NCI-H128 (cell line): ENCODE results near the gene SHISA7.

Source experiments
- DNase-seq: peaks from one replicate; lab custom pipeline; 2025; ENCODE audit not compliant: unreplicated experiment; lab: John Stamatoyannopoulos, UW

The SHISA7 gene

GRCh38 chr19:55391191-55391670 is 51.9 kb downstream of the SHISA7 start:
- DNase-seq = no peak

DNA sequence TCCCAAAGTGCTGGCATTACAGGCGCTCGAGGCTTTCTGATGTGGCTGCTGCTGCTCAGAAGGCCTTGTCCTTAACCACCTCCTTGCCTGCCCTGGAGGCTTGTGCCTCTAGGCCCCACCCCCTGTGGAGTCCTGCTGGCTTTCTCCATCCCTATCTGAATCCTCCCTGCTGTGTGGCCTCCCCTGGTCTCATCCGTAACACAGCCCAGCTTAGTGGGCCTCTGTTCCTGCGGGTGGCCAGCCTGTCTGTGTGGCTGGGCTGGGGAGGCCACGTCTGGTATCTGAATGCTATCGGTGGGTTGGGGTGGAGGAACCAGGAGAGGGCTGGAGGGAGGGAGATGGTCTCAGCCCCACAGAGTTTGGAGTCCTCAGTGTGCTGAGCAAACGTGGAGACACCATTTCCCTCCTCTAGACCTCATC is 52.6 kb downstream of the SHISA7 start:
- DNase-seq = no peak

DNA sequence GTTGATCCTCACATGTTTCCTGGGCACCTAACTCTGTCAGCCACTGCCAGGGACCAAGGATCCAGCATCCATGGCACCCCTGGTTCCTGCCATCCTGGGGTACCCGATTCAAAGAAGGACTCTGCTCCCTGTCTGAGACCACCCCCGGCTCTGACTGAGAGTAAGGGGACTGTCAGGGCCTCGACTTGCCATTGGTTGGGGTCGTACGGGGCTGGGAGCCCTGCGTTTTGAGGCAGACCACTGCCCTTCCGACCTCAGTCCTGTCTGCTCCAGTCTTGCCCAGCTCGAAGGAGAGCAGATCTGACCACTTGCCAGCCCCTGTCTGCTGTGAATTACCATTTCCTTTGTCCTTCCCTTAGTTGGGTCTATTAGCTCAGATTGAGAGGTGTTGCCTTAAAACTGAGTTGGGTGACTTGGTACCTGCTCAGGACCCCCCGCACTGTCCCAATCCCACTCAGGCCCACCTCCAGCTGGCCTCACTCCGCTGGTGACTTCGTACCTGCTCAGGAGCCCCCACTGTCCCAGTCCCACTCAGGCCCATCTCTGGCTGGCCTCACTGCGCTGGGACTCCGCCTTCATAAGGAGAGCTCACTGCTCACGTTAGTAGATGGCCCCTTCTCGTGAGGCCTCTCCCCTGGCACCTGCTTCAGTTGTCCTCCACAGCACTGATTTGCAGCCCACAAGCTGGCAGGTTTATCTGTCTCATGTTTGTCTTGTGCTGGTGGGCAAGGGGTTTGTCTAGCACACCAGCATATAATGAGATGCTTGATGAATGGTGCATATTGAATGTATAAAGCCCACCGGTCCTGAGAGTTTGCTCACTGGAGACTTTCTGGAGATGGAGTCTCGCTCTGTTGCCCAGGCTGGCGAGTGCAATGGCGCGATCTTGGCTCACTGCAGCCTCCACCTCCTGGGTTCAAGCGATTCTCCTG is 53.4 kb downstream of the SHISA7 start:
- DNase-seq = no peak

GRCh38 chr19:55387736-55388497 is 55.2 kb downstream of the SHISA7 start:
- no peak for DNase-seq

GRCh38 chr19:55386493-55386971 is 56.6 kb downstream of the SHISA7 start:
- DNase-seq = no peak

DNA sequence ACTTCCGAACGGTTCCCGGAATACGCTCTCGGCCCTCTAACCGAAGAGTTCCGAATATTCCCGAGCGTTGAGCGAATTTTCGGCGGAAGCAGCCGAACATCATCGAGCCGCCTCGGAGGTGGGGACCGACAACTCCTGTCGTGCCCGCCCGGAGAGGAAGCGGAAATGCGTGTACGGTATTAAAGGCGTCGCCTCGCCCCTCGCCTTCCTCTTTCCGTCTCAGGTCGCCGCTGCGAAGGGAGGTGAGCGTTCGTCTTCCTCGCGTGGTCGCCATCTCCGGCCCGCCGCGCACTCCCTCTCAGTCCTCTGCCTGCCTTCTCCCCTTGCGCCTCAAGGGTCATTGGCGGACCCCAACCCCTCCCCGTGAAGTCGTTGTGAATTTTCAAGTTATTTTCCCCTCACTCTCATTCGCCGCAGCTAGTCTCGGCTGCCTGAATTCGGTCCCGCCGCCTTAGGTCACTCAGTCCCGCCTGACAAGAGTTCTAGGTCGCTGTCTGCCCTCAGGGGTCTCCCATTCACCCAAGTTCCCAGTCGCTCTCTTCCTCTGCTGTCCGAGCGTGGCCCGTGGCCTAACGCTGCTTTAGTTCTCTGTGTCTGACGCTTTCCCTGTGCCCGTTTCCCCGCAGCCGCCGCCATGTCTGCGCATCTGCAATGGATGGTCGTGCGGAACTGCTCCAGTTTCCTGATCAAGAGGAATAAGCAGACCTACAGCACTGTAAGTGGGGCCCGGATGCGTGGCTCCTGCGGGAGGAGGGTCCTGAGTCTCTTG is 57.2 kb downstream of the SHISA7 start, which contains the start of gene RPL28:
RPL28 (plus strand) TSS at position 209 of the 769 bp plus-strand sequence; CDS start at position 635, 426 bp downstream.
- DNase-seq = peak; percentile 99

GRCh38 chr19:55384920-55385723 is 58.0 kb downstream of the SHISA7 start:
- peak; percentile 95 for DNase-seq

GRCh38 chr19:55384131-55384919 is 58.8 kb downstream of the SHISA7 start, which contains the start of gene TMEM238:
Gene TMEM238 (minus strand): TSS chr19:55384292. CDS start chr19:55384259, 33 bp downstream.
- DNase-seq = no peak

DNA sequence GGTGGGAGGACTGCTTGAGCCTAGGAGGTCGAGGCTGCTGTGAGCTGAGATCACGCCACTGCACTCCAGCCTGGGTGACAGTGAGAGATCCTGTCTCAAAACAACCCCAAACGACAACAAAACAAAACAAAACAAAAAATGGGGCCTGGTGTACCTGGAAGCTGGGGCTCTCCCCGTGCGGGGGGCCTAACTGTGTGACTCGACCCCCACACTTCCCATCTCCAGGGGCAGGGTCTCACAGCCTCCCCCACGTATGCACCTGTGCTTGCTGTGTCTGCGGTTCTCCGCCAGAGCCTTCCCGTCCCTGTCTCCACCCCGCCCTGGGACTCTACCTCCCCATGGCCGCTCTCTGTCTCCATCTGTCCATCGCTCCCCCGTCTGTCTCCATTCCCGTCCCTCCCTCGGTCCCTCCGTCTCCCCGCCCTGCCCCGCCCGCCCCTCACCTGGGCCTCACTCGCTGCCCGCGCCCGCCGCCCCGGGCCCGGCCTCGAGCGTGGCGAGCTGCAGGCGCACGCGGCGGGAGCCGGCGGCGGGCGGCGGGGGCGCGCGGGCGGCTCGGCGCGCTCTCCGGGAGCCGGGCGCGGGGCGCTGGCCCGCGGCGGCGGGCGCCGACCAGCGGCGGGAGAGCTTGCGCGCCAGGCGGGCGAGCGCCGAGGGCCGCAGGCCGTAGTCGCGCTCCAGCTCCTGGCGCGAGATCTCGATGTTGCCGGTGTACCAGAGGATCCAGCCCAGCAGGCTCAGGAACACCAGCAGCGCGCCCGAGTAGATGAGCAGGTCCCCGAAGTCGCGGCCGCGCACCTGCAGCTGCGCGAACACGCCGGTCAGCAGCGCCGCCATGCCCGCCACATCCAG is 59.6 kb downstream of the SHISA7 start:
- DNase-seq = no peak

GRCh38 chr19:55382522-55383054 is 60.5 kb downstream of the SHISA7 start:
- DNase-seq = no peak

- no peak for DNase-seq
Measured at GRCh38 chr19:55382013-55382412, 61.1 kb downstream of the SHISA7 start.

- no peak for DNase-seq
Measured at GRCh38 chr19:55379174-55379573, 63.9 kb downstream of the SHISA7 start.
